HCT116 (cell line): ENCODE measurements around the gene SERPINB6.

Experiments
- CTCF ChIP-seq, 3 experiments: fragments of 200-600 bp in 1 of 3; sonication (generic) in 1 of 3; IDR thresholded peaks in 2 of 3; conservative IDR thresholded peaks in 1 of 3; 2 replicates each; pipeline ENCODE4 v1.5.1; 2012 to 2017; ENCODE audit warnings: low read depth in 2 of 3, low read length in 2 of 3, antibody characterized with exemption in 1 of 3, borderline replicate concordance in 1 of 3, control low read depth in 1 of 3, mild to moderate bottlenecking in 1 of 3, mixed read lengths in 1 of 3, mixed run types in 1 of 3, moderate library complexity in 1 of 3; ENCODE audit not compliant: insufficient read depth in 1 of 3
- EGR1 ChIP-seq: IDR thresholded peaks from 2 replicates; pipeline ENCODE4 v1.6.1; 2012; ENCODE audit warnings: low read depth
- EZH2 ChIP-seq: fragments of 200-600 bp; sonication (generic); IDR thresholded peaks from 2 replicates; pipeline ENCODE4 v1.6.1; 2017; ENCODE audit warnings: antibody characterized with exemption, mixed run types
- MAX ChIP-seq: IDR thresholded peaks from 2 replicates; pipeline ENCODE4 v1.6.1; 2012
- YY1 ChIP-seq: IDR thresholded peaks from 2 replicates; pipeline ENCODE4 v1.6.1; 2011; ENCODE audit warnings: low read length, low read depth, moderate library complexity, mild to moderate bottlenecking; ENCODE audit not compliant: insufficient replicate concordance; ENCODE audit errors: extremely low read depth

GRCh38 chr6:2899596-2899995 lies 71.8 kb downstream of the SERPINB6 start:
- TF ChIP-seq EGR1 (no peak), CTCF (IDR thresholded peaks at IDR 0.05 in 2 of 3, conservative IDR thresholded peaks at IDR 0.05 in 1 of 3; ENCODE audit: borderline replicate concordance in 1 of 3, insufficient read depth in 1 of 3, low read depth in 2 of 3, low read length in 2 of 3) (no peak), MAX (no peak), YY1 (no peak), EZH2 (no peak)
